NCI-H2227 treated with DMSO at 0.1 percent for 48 hours (cell line): ENCODE results near the gene NOL4L.

Source experiments
- DNase-seq: peaks from one replicate; lab custom pipeline; 2025; lab: John Stamatoyannopoulos, UW

Gene NOL4L

GRCh38 chr20:32523613-32524213 is 61.4 kb downstream of the NOL4L start:
- no peak for DNase-seq

- DNase-seq = no peak
Measured at GRCh38 chr20:32522776-32523612, 62.1 kb downstream of the NOL4L start.

- no peak for DNase-seq
Measured at GRCh38 chr20:32522526-32522775, 62.7 kb downstream of the NOL4L start.

GRCh38 chr20:32521780-32522525 is 63.2 kb downstream of the NOL4L start:
- DNase-seq = peak; percentile 78

- no peak for DNase-seq
Measured at GRCh38 chr20:32520927-32521203, 64.3 kb downstream of the NOL4L start.

- no peak for DNase-seq
Measured at GRCh38 chr20:32519381-32519730, 65.8 kb downstream of the NOL4L start.

- DNase-seq = no peak
Measured at GRCh38 chr20:32518593-32519380, 66.3 kb downstream of the NOL4L start.

GRCh38 chr20:32517914-32518592 is 67.1 kb downstream of the NOL4L start:
- DNase-seq = no peak

- DNase-seq = no peak
Measured at GRCh38 chr20:32517518-32517873, 67.6 kb downstream of the NOL4L start.

- DNase-seq = no peak
Measured at GRCh38 chr20:32516583-32517517, 68.3 kb downstream of the NOL4L start.

- DNase-seq = no peak
Measured at GRCh38 chr20:32515631-32516101, 69.5 kb downstream of the NOL4L start.

- DNase-seq = no peak
Measured at GRCh38 chr20:32514760-32515159, 70.4 kb downstream of the NOL4L start.

GRCh38 chr20:32513031-32513866 is 71.9 kb downstream of the NOL4L start:
- no peak for DNase-seq

- DNase-seq = no peak
Measured at GRCh38 chr20:32512047-32512385, 73.1 kb downstream of the NOL4L start.

- DNase-seq = no peak
Measured at GRCh38 chr20:32511358-32512046, 73.6 kb downstream of the NOL4L start.

- DNase-seq = no peak
Measured at GRCh38 chr20:32510601-32511357, 74.4 kb downstream of the NOL4L start.

GRCh38 chr20:32510120-32510600 is 75.0 kb downstream of the NOL4L start:
- no peak for DNase-seq

GRCh38 chr20:32509639-32510066 is 75.5 kb downstream of the NOL4L start:
- DNase-seq = no peak

- DNase-seq = no peak
Measured at GRCh38 chr20:32508775-32509119, 76.4 kb downstream of the NOL4L start.
